A673 (cell line): ENCODE results near the gene CNOT8.

ENCODE experiments used
- EZH2 ChIP-seq: fragments of 200-600 bp; sonication (generic); IDR thresholded peaks from 2 replicates; pipeline ENCODE4 v1.6.1; 2017; ENCODE audit warnings: borderline replicate concordance, low read depth, mild to moderate bottlenecking, mixed read lengths, antibody characterized with exemption, low read length; ENCODE audit not compliant: poor library complexity, severe bottlenecking
- TF ChIP-seq, protein P1 (sequence below): fragments of 300-800, 200-600 bp; sonication (generic); conservative IDR thresholded peaks from 2 replicates; pipeline ENCODE4 v1.5.1; 2017; ENCODE audit warnings: low read depth, mild to moderate bottlenecking, antibody characterized with exemption, low read length, moderate library complexity, mixed read lengths

DNA sequence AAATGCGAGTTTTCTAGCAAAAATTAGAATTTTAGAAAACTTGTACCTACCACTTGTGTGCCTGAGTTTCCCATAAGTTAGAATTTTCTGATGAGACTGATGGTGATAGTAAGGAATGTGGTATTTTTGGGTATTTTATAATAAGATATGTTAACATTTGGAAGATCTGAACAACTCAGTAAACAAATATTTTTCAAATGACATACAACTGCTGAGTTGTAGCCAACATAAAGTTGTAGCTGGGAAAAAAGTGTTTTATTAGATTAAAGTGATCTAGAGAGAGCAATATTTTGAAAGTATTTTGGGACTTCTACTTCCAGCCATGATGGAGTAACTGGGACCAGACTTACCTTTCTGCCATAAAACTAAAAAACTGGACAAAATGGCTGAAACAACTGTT, 41.6 kb downstream of the CNOT8 start:
- TF ChIP-seq, protein P1, sequence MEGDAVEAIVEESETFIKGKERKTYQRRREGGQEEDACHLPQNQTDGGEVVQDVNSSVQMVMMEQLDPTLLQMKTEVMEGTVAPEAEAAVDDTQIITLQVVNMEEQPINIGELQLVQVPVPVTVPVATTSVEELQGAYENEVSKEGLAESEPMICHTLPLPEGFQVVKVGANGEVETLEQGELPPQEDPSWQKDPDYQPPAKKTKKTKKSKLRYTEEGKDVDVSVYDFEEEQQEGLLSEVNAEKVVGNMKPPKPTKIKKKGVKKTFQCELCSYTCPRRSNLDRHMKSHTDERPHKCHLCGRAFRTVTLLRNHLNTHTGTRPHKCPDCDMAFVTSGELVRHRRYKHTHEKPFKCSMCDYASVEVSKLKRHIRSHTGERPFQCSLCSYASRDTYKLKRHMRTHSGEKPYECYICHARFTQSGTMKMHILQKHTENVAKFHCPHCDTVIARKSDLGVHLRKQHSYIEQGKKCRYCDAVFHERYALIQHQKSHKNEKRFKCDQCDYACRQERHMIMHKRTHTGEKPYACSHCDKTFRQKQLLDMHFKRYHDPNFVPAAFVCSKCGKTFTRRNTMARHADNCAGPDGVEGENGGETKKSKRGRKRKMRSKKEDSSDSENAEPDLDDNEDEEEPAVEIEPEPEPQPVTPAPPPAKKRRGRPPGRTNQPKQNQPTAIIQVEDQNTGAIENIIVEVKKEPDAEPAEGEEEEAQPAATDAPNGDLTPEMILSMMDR = no peak
- no peak for TF ChIP-seq EZH2
